Liver (tissue), 3 donors: ENCODE data around the gene BUB3.

Experiments
- ATF3 ChIP-seq: IDR thresholded peaks from 2 replicates; pipeline ENCODE4 v1.6.1; 2016; ENCODE audit warnings: antibody characterized with exemption
- CTCF ChIP-seq: fragments of 150-350 bp; IDR thresholded peaks from 2 replicates; pipeline ENCODE4 v1.5.1; 2017; ENCODE audit warnings: improper control_type of control experiment, low read depth, low read length; ENCODE audit not compliant: missing input control
- EGR1 ChIP-seq, 2 donors: IDR thresholded peaks; 2 replicates each; pipeline ENCODE4 v1.6.1; 2016 to 2018; ENCODE audit warnings: antibody characterized with exemption in 2 of 2, low read depth in 2 of 2
- FOXA1 ChIP-seq: IDR thresholded peaks from 2 replicates; pipeline ENCODE4 v1.6.1; 2016; ENCODE audit warnings: antibody characterized with exemption
- GABPA ChIP-seq, 2 donors: IDR thresholded peaks in 1 of 2; conservative IDR thresholded peaks in 1 of 2; 2 replicates each; pipeline ENCODE4 v1.6.1; 2016; ENCODE audit warnings: antibody characterized with exemption in 2 of 2, mild to moderate bottlenecking in 1 of 2, moderate library complexity in 1 of 2
- HNF4A ChIP-seq, 2 donors: conservative IDR thresholded peaks; 2 replicates each; pipeline ENCODE4 v1.6.1; 2016; ENCODE audit warnings: antibody characterized with exemption in 2 of 2, mild to moderate bottlenecking in 2 of 2
- JUND ChIP-seq, 2 donors: IDR thresholded peaks; 2 replicates each; pipeline ENCODE4 v1.6.1; 2016; ENCODE audit warnings: antibody characterized with exemption in 2 of 2
- RAD21 ChIP-seq, 2 donors: IDR thresholded peaks; 2 replicates each; pipeline ENCODE4 v1.6.1; 2016; ENCODE audit warnings: antibody characterized with exemption in 2 of 2, mild to moderate bottlenecking in 2 of 2
- REST ChIP-seq: IDR thresholded peaks from 2 replicates; pipeline ENCODE4 v1.6.1; 2016; ENCODE audit warnings: antibody characterized with exemption, mild to moderate bottlenecking
- RXRA ChIP-seq, 2 donors: IDR thresholded peaks; 2 replicates each; pipeline ENCODE4 v1.6.1; 2017 to 2018; ENCODE audit warnings: antibody characterized with exemption in 2 of 2, mild to moderate bottlenecking in 1 of 2
- SP1 ChIP-seq: IDR thresholded peaks from 2 replicates; pipeline ENCODE4 v1.6.1; 2018; ENCODE audit warnings: antibody characterized with exemption, mild to moderate bottlenecking
- YY1 ChIP-seq: IDR thresholded peaks from 2 replicates; pipeline ENCODE4 v1.6.1; 2016; ENCODE audit warnings: antibody characterized with exemption, mild to moderate bottlenecking
- donor health status: healthy.
- donor health status: healthy.

- TF ChIP-seq GABPA (IDR thresholded peaks at IDR 0.05 in 1 of 2, conservative IDR thresholded peaks at IDR 0.05 in 1 of 2) (no peak), CTCF (no peak), RAD21 (IDR thresholded peaks at IDR 0.05) (no peak), RXRA (IDR thresholded peaks at IDR 0.05) (no peak), JUND (IDR thresholded peaks at IDR 0.05) (no peak), SP1 (no peak), REST (no peak), EGR1 (IDR thresholded peaks at IDR 0.05; ENCODE audit: low read depth in 2 of 2) (no peak), FOXA1 (no peak), YY1 (no peak), ATF3 (no peak), HNF4A (conservative IDR thresholded peaks at IDR 0.05) (no peak)
Observed at GRCh38 chr10:123134915-123135414, 19.2 kb upstream of the BUB3 start.
